Cortex of kidney (tissue), 1 donor: ENCODE results near the gene PACC1.

Source experiments
- DNase-seq: peaks from one replicate; lab custom pipeline; 2025; lab: John Stamatoyannopoulos, UW

PACC1 gene

GRCh38 chr1:212437179-212437798 lies 22.6 kb upstream of the PACC1 start:
- DNase-seq = no peak

GRCh38 chr1:212434992-212435391 lies 20.3 kb upstream of the PACC1 start:
- no peak for DNase-seq

GRCh38 chr1:212433577-212434462 lies 19.1 kb upstream of the PACC1 start:
- DNase-seq = no peak

- DNase-seq = no peak
These were observed 18.2 kb upstream of the PACC1 start, which contains the start of gene NENF for GRCh38 chr1:212432661-212433576. TSS of gene NENF (plus strand) at chr1:212432920. CDS start at chr1:212432944, 24 bp downstream.

- DNase-seq = no peak
These were observed 17.6 kb upstream of the PACC1 start for GRCh38 chr1:212432272-212432660.

- no peak for DNase-seq
These were observed 17.0 kb upstream of the PACC1 start for GRCh38 chr1:212431644-212432043.

GRCh38 chr1:212430955-212431394 lies 16.3 kb upstream of the PACC1 start:
- DNase-seq = no peak

- DNase-seq = no peak
These were observed 15.7 kb upstream of the PACC1 start for GRCh38 chr1:212430416-212430815.

GRCh38 chr1:212428496-212428895 lies 13.8 kb upstream of the PACC1 start:
- DNase-seq = no peak

- no peak for DNase-seq
These were observed 9.2 kb upstream of the PACC1 start for GRCh38 chr1:212423879-212424278.

GRCh38 chr1:212421165-212421564 lies 6.5 kb upstream of the PACC1 start:
- no peak for DNase-seq

GRCh38 chr1:212415107-212415841 lies 588 bp upstream of the PACC1 start:
- no peak for DNase-seq

- no peak for DNase-seq
These were observed 771 bp downstream of the PACC1 start for GRCh38 chr1:212413902-212414327.

- no peak for DNase-seq
These were observed 2.3 kb downstream of the PACC1 start for GRCh38 chr1:212412374-212412773.

- no peak for DNase-seq
These were observed 4.4 kb downstream of the PACC1 start for GRCh38 chr1:212410231-212410820.

GRCh38 chr1:212402666-212403321 lies 11.9 kb downstream of the PACC1 start:
- no peak for DNase-seq

- no peak for DNase-seq
These were observed 12.7 kb downstream of the PACC1 start for GRCh38 chr1:212401838-212402582.

- no peak for DNase-seq
These were observed 13.6 kb downstream of the PACC1 start for GRCh38 chr1:212401042-212401441.

- no peak for DNase-seq
These were observed 17.5 kb downstream of the PACC1 start for GRCh38 chr1:212397171-212397570.

GRCh38 chr1:212396638-212397037 lies 18.0 kb downstream of the PACC1 start:
- DNase-seq = no peak
